ENCODE results near the gene ARHGEF37. TPM values are rescaled to one million over a fixed set of nuclear protein-coding genes. Genes with fewer than 3 reads are reported as not detected.
"Not testable (repeated sequence)": the region's sequence is repeated elsewhere in the genome, so short reads cannot be mapped to it uniquely, and the experiment has no call there.

Gene ARHGEF37
- total RNA-seq, 1 donor from 2014 or later, result 8.5 TPM

DNA sequence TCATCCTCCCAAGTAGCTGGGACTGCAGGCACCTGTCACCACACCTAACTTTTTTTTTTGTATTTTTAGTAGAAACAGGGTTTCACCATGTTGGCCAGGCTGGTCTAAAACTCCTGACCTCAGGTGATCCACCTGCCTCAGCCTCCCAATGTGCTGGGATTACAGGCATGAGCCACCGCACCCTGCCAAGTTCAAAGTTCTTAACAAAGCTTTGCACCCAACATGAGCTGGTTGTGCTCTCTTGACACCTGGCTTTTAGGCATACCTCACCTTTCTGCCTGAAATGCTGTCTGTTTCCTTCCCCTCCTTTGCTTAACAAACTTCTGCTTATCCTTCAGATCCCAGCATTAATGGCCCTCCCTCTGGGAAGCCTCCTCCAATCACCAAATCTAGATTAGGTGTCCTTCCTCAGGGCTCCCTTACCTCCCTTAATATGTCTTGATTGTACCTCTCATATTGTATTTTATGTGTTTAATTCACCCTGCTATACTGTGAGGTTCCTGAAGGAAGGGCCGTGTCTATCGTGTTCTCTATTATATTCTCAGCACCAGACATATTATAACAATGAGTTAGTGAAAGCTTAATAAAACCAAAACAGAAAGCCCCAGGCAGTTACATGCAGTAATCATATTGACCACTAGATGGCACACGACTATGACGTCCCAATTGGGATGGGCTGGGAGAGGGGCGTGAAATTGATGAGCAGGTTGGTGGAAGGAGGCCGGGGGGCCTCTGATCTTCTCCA is 86.0 kb downstream of the ARHGEF37 start:
- DNase-seq (ENCODE audit: extremely low read depth, low read depth, low spot score), result peak; percentile 41

- DNase-seq (ENCODE audit: extremely low read depth, low read depth, low spot score), result no peak
Observed at GRCh38 chr5:149667829-149668330, 86.6 kb downstream of the ARHGEF37 start.

DNA sequence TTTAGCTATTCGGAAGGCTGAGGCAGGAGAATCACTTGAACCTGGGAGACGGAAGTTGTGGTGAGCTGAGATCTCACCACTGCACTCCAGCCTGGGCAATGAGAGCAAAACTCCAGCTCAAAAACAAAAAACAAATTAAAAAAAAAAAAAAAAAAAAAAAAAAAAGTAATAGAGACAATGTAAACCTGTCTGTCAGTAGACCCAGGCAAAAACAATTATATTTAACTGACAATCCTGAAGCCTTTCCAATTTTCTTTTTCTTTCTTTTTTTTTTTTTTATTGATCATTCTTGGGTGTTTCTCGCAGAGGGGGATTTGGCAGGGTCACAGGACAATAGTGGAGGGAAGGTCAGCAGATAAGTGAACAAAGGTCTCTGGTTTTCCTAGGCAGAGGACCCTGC is 88.0 kb downstream of the ARHGEF37 start:
- DNase-seq (ENCODE audit: extremely low read depth, low read depth, low spot score), result not testable (repeated sequence)

GRCh38 chr5:149671544-149671943 is 90.2 kb downstream of the ARHGEF37 start:
- DNase-seq (ENCODE audit: extremely low read depth, low read depth, low spot score), result no peak

DNA sequence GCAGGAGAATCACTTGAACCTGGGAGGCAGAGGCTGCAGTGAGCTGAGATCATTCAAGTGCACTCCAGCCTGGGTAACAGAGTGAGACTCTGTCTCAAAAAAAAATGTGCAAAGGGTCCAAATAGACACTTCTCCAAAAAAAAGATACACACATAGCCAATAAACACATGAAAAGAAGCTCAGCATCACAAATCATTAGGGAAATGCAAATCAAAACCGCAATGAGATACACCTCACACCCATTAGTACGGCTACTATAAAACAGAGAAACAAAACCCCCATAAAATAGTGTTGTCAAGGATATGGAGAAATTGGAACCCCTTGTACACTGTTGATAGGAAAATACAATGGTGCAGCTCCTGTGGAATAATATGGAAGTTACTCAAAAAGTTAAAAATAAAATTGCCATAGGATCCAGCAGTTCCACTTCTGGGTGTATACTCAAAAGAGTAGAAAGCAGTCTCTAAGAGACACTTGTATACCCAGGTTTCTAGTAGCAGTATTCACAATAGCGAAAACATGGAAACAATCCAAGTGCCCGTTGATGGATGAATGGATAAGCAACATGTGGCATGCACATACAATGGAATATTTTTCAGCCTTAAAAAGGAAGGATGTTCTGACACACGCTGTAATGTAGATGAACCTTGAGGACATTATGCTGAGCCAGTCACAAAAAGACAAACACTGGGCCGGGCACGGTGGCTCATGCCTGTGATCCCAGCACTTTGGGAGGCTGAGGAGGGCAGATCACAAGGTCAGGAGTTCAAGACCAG is 91.6 kb downstream of the ARHGEF37 start:
- peak; percentile 50 for DNase-seq (ENCODE audit: extremely low read depth, low read depth, low spot score)

DNA sequence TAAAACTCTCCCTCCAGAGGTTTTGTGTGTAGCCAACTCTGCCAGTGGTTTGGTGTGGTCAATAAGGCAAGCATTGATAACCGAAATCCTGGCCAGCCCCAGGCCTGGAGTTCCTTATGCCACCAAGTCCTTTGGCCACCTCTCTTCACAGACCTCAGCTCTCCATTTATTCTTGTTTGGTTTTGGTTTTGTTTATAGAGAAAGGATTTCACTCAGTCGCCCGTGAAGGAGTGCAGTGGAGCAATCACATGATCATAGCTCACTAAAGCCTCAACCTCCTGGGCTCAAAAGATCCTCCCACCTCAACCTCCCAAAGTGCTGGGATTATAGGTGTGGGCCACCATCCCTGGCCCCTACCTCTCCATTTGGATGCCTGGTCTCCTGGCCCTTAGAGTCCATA is 93.4 kb downstream of the ARHGEF37 start:
- no peak for DNase-seq (ENCODE audit: extremely low read depth, low read depth, low spot score)

DNA sequence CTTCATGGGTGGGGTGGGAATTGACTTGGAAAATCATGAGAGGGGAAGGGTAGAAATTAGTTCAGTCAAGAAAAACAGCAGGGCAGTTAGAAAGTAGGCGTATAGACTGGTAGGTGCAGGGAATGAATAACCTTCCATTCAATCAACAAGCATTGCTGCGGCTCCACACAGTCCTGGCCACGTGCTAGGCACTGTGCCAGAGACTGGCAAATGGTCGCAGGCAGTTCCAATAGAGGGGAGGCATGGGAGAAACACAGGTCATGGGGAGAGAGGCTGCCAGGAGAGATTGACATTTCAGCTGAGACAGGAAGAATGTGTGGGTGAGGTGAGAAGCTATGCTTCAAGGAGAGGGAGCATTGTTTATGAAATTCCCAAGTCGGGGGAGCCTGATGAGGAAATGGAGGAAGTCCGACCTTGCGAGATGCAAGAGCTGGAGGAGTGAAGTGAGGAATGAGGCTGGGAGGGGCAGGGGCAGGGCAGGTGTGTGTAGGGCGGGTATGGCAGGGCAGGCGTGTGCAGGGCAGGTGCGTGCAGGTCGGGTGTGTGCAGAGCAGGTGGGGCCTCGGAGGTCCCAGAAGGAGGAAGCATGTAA is 94.4 kb downstream of the ARHGEF37 start:
- no peak for DNase-seq (ENCODE audit: extremely low read depth, low read depth, low spot score)

DNA sequence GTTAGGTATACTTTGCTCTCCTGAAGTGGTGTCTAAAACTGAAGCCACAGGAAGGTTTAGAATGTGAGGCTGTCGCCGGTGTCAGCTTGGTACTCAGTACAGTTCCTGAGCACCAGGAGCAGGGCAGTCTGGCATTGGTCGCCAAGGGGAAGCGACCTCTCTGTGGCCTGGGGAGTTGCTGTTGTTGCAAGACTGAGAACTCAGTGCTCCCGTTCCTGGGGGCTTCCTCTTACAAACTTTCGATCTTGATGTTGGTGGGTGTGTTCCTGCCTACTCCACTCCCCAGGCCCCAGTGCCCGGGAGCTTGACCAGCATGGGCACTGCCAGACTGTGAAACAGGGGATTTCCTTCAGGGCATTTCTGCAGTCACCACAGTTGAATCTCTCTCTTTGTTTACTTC is 96.4 kb downstream of the ARHGEF37 start:
- DNase-seq (ENCODE audit: extremely low read depth, low read depth, low spot score), result no peak

DNA sequence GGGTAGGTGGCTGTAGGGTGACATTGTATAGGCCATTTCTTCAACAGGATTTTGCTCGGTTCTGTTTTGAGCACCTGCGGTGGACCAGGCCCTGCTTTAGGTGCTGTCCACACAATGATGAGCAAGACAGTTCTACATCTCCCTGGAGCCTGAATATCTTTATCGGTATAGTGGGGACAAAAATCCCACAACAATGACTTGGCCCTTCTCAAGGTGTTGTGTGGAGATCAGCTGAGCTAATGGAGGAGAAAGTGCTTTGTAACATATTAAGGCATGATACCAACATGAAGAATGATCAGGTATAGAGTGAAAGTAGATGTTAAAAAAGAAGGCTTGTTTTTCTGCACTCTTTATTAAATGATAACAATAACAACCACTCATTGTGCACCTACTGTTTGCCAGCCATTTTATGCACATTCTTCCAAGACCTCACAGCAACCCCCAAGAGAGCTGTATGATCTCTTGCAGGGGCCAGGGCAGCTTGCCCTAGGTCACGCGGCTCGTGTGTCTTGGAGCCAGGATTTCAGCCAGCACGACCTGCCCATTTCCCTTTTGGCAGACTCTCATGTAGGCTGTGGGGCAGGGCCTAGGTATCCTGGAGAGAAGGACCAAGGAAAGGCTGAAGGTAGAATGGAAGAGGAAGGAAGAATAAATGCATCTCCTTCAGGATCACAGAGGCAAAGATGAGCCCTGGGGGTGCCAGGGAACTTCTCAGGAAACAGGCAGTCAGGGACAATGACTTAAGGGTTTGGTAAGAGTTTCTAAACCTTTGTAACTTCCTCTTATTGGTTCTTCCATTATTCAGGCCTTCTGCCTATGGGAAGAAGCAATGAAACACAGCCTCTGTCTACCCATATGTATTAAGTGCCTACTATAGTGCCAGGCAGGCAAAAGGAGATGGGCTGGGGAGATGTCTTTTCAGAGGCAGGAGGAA is 98.8 kb downstream of the ARHGEF37 start:
- no peak for DNase-seq (ENCODE audit: extremely low read depth, low read depth, low spot score)

- DNase-seq (ENCODE audit: extremely low read depth, low read depth, low spot score), result no peak
Observed at GRCh38 chr5:149680810-149681221, 99.5 kb downstream of the ARHGEF37 start.

GRCh38 chr5:149681252-149681651 is 100.0 kb downstream of the ARHGEF37 start:
- no peak for DNase-seq (ENCODE audit: extremely low read depth, low read depth, low spot score)

GRCh38 chr5:149681922-149682321 is 100.6 kb downstream of the ARHGEF37 start:
- no peak for DNase-seq (ENCODE audit: extremely low read depth, low read depth, low spot score)

DNA sequence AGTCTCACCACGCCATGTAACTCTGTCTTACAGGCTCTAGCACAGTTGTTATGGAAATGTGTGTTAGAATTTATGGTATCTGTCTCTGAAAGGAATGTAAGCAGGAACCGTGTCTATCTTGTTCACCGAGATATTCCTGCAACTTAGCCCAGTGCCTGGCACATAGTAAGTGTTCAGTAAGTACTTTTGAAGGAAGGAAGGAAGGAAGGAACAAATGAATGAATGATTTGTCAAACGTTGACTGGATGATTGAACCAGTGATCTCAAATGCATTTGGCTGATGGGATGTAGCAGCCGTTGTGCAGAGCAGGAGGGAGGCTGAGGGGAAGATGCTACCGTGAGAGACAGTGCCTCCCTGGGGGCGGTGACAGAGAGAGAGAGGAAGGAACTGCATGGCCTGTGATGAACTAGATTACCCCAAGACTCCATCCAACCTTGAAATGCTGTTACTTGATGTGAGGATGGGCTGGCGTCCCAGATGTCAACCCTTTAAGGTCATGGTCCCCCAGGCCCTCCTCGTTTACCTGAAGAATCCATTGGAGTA is 101.3 kb downstream of the ARHGEF37 start:
- no peak for DNase-seq (ENCODE audit: extremely low read depth, low read depth, low spot score)

- DNase-seq (ENCODE audit: extremely low read depth, low read depth, low spot score), result no peak
Observed at GRCh38 chr5:149683964-149684363, 102.7 kb downstream of the ARHGEF37 start.

DNA sequence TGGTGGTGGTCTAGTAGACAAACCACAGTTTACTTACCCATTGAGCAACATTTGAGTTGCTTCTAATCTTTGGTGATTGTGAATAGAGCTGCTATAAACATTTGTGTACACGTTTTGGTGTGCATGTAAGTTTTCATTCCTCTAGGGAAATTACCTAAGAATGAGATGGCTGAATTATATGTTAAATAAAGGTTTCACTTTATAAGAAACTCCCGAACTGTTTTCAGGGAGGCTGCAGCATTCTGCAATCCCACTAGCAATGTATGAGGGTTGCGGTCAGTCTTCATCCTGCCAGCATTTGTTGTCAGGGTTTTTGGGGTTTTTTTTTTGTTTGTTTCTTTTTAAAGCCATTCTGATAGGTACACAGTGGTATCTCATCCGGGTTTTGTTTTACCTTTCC is 103.1 kb downstream of the ARHGEF37 start:
- DNase-seq (ENCODE audit: extremely low read depth, low read depth, low spot score), result no peak

Other genes with a start within 250 kb of the ARHGEF37 start
- 16.6 and 51.3 TPM in 2 replicates for gene GRPEL2, start 236.0 kb upstream of the ARHGEF37 start, total RNA-seq
- 18.7 and 19.0 TPM in 2 replicates for gene PCYOX1L, start 223.5 kb upstream of the ARHGEF37 start, total RNA-seq
- gene IL17B, start 202.2 kb upstream of the ARHGEF37 start, total RNA-seq, result not detected in 2 replicates
- 200 and 240 TPM in 2 replicates for gene CSNK1A1, start 30.1 kb upstream of the ARHGEF37 start, total RNA-seq
- gene PPARGC1B, start 148.8 kb downstream of the ARHGEF37 start, total RNA-seq, result 2.5 and 3.5 TPM in 2 replicates